Activated CD4-positive, alpha-beta T cell treated with anti-CD3 and anti-CD28 coated beads for 24 hours (primary cell): ENCODE measurements around the gene RELN.

Source experiments
- DNase-seq, 2 donors: peaks; one replicate each; pipeline ENCODE4 v3.0.0-alpha.2; 2020; ENCODE audit warnings: low read depth in 2 of 2

RELN gene

DNA sequence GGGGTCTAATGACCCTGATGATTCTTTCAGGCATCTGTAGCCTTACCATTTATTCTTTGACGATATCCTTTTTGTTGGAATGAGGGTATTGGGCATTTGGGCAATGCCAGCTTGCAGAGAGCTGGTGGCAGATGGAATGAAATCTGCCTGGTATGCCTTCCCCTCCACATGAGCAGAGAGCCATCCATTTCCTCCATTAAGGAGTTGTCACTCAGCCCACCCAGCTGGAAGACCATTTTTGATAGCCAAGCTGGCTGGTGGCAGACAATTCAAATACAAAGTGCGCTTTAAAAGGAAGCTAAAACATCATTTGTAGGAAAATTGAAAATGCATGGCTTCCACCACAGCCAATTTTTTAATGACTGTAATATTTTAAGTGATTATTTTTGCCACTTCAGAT lies 303.4 kb downstream of the RELN start:
- no peak for DNase-seq

DNA sequence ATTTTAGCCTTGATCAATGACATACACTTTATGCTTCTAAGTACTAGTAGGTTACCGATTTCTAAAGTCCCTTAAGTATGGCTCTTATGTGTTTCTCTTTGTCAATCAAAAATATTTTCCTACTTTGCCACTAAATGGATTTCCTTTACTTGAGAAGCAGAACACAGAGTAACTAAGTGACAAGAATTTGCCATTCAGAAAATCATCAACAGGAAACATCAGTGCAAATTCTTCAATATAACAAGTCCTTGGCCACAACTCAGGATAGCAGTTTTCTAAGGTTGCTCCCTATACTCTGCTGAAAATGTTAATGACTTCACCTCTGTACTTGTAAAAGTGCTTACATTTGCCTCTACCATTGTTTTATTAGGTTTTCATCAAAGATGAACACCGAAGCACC lies 303.8 kb downstream of the RELN start:
- no peak for DNase-seq

DNA sequence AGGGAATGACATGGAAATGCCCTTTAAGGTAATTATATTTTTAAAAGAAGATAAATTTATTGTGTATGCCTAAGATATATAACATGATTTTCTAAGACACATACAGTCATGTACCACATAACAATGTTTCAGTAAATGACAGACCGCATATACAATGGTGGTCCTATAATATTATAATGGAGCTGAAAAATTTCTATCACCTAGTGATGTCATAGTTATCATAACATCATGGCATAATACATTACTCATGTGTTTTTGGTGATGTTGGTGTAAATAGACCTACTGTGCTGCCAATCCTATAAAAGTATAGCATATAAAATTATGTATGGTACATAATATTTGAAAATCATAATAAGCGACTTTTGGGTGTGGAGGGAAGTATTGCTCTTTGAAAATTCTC lies 306.1 kb downstream of the RELN start:
- no peak for DNase-seq

DNA sequence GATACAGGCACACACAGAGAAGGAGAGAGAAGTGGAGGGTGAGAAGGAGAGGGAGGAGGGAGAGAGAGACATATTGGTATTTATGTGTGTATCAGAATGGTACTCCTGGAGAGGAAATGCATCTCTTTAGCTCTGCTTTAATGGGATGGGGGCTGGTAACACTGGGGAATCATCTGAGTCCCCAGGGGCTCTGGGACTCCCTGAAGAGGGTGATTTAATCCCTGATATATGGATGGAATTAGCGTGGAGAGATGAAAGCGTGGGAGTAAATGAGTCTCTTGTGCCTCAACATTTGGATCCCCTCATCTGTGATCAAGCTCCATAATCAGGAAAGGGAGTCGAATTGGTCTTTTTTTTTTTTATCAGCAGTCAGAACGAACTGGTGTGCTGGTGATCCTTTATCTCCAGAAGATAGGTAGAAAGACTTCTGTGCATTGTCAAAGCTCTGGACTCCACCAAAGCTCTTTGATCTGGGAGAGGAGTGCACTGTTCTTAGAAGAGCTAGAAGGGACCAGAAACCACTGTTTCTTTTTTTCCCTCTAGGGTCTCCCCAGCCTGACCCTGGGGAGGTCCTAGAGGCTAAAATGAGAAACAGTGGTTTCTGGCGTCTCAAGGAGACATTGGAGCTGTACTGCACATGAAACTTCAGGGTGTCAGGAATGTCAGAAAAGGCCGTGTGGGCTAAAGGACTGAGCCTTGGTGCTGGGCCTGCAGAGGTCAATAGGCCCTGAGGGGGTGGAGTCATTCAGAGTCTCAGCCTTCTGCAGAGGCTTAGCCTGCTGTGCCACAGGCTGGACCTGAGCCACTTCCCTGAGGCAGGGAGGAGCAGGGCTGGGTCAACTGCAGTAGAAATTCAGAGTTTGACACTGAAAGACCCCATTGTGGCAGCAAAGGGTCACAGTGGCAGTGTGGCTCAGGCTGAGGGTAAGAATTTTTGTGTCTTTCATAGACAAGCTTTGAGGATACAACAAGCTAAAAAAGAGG lies 309.0 kb downstream of the RELN start:
- no peak for DNase-seq

DNA sequence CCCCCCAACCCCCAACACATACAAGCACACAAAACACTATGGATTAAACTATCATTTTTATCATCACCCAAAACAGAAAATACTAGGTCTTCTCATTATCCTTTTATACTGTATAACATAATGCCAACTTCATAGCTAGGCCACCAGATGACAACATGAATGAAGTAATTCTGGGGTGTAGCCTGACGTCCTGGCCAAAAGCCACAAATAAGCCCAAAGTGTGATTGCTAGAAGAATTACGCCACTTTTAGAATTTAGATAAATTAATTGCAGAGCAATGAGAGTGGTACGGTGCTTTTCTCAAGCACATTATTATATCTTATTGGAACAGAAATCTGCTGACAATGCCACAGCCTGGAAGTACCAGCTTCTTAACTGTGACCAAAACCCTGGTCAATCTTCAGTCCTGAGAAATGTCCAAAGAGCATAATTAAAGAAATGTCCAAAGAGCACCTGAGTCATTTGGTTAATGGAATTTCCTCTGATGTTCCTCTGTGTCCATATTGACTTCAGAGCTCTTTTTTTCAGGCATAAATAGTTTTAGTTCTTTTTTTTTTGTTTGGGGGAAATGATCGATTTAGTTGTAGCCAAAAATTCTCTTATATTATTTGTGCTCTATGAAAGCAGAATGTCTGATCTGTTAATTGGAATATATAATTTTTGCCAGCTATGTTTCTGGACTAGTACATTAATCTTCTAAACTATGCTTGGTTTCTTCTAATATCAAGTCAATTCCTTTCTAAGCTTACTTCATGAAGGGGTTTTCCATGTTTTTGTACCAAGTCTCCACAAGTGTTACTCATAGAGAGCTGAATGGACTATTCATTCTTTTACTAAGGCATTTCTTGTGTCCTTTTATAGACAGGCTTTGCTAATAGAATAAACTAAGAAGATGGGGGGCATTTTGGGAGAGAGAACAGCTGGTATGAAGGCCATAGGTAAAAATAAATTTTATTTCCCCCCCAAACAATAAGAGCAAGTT lies 310.0 kb downstream of the RELN start:
- DNase-seq, result no peak

DNA sequence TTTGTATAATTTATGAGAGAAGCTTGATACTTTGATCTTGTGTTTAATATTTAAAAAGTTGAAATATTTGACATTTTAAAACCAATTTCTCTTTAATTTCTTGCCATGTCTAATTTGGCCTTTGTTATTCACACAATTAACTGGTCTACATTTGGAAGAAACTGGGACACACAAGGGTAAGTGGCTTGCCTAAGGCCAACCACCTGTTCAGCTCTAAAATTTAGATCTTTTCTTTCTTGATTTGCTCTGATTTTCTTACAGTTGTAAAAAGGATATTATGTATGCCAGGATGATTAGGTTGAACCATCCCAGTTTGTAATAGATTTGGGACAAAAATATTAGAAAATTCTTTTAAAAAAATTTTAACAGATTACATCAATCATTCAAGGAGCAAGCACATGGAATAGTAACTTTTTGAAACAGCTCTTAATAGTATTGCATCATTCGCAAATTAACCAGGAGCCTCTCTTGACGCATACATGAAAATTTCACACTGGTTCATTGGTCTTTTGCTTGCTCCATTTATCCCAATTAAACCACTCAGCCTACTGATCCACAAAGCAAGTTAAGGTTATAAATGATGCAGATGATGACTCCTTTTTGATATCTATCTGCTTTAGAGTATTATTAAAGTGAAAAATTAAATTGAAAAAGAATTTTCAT lies 321.0 kb downstream of the RELN start:
- no peak for DNase-seq

DNA sequence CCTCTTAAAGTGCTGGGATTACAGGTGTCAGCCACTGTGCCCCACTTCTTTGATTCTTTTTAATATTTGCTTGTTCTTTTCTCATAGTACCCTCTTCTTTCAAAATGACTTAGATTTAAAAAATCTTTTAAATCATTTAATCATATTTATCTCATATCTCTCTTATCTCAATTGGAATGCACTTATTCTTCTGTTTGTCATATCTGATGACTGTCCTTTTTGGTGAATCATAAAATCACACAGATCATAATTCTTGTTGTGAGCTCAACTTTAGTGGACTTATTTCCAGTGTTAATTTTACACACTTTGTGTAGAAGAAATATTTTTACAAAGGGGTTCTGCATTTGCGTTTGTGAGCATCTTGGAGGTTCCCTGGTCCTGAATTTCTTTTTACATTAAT lies 323.1 kb downstream of the RELN start:
- no peak for DNase-seq

DNA sequence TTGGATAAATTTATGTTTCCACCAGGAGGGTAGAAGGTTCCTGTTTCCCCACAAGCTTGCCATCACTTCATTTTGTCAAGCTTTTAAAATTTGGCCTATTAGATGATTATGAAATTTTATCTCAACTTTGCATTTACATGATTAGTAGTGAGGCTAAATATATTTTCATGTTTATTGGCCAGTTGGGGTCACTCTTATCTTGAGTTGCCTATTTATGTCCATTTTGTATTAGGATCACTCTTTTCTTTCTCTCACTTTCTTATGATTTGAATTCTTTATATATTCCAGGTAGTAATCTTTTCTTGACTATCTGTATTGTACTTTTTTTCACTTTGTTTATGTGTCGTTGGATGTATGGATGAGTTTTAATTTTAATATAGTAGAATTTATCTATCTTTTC lies 324.9 kb downstream of the RELN start:
- no peak for DNase-seq

DNA sequence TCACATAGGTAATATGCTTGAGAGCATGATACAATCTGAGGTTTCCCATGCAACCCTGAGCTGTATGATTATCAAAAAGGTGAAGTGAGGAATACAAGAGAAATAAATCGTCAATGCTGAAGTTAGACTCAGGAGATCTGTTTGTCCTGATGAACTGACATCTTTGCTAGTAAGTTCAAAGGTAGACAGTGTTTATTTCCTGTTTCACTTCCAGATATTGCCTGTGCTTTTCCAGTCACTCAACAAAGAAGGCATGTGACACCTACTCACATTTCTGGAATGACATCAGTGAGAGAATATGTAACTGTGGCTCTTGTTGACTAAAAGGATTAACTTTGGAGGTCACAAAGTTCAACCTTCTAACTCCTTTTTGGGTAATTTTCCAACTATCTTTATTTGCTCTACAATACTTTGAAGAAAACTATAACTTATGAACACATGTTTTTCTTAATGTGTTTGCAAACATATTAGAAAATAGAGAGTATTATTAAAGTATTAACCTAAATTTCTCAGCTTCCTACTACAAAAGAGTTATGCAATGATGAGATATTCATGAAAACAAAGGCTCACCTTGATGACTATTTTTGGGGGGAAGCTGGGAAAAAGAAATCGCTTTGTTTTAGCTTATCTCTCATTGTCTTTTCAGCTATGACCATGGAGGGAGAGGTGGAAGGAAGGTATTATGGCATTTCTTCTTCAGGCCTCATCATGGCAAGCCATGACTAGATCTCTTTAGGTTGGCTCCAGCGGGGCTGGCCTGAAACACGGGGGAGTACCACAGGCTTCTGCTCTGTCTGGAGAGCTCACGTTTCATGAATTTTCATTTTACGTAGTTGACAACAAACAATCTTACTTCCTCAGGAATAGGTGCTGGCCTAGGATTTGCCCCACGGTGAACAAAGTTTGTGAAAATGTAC lies 328.7 kb downstream of the RELN start:
- DNase-seq, result no peak

DNA sequence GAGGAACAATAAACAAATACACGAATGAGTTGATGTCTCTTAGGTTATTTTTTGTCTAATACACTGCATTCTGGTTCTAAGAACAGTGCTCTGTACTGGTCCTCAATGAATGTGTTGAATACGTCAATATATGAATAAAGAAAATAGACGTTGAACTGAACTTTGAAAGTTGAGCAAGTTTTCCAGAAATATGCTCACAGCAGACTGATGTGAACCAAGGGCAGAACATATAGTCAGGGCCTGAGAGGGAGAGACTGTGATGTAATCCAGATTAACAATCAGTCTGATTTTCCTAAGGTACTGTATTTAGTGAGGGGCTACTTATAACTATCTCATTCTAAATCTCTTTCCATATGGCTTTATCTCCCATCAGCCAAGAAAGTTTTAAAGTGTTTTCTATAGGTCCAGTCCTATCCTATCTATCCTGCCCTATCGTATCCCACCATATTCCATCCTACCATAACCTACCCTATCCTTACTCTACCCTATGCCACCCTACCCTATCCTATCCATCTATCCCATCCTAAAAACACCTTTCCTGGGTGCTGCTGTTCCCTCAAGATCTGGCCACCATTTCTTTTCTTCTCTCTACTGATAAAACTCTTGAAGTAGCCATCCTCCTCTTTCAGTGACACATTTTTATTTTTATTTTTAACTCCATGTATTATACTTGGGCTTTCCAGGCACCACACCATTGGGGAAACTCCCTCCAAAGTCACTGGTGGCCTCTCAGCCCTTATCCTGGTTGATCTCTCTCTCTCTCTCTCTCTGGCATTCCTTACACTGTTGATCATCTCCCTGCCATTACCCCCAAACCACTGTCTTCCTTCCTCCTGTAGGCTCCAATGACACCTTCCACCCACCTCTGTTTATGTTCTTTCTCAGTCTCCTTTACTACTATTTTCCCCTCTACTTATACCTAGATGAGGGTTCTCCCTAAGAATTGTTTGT lies 331.1 kb downstream of the RELN start:
- no peak for DNase-seq

DNA sequence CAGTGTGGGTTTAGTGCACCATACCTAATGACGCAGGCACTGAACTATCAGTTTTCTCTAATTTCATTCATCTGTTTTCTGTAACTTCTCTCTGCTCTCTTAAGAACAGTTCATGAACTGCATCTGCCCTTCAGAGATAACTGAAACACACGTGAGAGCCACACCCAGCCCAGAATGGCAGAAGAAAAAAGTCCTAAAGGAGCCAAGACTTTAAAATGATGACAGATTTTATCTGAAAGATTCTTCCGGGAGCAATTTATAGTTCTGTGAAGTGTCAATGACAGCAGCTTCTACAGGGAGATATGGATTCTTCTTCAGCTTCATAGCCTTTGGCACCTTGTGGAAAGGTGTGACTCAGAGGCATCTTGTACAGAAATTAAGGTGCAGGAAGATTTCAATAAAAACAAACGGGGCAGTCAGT lies 332.0 kb downstream of the RELN start:
- no peak for DNase-seq

DNA sequence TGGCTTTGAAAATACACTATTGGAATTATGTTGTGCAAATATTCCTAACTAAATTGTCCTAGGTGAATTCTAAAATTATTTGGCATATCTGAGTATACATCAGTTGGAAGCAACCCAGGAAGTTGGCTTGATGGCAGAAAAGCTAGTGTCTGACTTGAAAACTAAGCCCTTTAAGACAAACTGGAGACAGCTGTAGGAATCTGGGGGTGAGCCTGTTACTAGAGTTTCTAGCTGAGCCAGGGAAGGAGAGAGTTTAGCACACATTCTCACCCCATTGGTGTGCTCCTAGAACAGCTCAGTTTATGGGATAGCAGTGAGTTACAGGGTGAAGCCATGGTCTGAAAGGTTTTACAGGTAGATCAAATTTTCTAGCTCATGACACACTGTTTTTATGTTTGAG lies 333.2 kb downstream of the RELN start:
- DNase-seq, result no peak

DNA sequence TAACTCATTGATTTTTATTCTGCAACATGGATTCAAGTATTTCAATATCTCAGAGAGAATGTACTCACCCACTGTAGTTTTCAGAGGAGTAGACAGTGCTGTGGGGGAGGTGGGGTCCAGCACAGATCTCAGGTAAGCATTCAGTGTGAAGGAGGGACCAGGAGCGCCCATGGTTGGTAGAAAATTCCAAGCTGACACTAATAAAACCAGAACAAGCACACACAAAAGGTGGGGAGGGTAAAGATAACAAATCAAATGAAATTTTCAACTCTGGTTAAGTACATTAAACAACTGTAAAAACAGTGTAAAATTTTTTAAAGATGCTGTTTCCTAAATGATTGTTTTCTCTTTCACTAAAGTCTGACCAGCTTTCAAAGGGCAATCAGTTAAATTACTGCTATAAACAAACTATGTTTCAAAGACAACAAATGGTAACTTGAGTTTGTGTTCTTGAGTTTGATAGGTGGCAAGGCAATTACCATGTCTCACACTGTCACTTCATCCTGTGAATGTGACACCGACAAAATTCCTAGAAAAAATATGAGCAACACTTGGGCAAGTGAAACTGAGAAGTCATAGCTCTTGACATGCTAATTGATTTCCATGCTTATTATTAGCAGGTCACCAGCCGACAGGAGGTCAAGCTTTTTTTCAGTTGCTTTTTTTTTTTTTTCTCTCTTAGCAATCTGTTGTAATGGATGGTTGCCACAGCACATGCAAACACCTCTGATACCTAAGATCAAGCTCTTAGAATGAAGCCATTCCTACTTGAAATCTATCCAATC lies 337.7 kb downstream of the RELN start:
- no peak for DNase-seq

DNA sequence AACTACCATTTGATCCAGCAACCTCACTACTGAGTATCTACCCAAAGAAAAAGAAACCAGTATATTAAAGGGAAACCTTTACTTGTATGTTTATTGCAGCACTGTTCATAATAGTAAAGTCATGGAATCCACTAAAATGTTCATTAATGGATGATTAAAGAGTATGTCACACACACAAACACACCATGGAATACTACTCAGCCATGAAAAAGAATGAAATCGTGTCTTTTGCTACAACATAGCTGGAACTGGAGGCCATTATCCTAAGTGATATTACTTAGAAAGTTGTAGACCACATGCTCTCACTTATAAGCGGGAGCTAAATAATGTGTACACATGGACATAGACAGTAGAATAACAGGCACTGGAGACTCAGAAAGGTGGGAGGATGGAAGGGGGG lies 340.4 kb downstream of the RELN start:
- no peak for DNase-seq

DNA sequence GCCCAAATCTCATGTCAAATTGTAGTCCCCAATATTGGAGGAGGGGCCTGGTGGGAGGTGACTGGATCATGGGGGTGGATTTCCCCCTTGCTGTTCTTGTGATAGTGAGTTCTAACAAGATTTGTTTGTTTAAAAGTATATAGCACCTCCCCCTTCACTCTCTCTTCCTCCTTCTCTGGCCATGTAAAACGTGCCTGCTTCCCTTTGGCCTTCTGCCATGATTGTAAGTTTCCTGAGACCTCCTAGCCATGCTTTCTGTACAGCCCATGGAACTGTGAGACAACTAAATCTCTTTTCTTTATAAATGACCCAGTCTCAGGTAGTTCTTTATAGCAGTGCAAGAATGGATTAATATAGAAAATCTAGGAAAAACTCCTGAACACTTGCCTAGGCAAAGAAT lies 341.3 kb downstream of the RELN start:
- DNase-seq, result no peak

DNA sequence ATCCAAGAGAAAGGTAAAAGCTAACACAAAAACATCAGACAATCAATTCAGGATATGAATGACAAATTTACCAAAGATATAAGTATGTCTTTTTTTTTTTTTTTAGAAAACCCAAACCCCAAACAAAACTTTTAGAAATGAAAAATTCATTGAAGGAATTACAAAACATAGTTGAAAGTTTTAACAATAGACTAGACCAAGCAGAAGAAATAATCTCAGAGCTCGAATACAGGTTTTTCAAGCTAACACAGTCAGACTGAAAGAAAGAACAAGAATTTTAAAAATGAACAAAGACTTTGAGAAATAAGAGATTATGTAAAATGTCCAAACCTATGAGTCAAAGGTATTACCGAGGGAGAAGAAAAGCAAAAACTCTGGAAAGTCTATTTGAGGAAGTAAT lies 345.1 kb downstream of the RELN start:
- DNase-seq, result no peak

DNA sequence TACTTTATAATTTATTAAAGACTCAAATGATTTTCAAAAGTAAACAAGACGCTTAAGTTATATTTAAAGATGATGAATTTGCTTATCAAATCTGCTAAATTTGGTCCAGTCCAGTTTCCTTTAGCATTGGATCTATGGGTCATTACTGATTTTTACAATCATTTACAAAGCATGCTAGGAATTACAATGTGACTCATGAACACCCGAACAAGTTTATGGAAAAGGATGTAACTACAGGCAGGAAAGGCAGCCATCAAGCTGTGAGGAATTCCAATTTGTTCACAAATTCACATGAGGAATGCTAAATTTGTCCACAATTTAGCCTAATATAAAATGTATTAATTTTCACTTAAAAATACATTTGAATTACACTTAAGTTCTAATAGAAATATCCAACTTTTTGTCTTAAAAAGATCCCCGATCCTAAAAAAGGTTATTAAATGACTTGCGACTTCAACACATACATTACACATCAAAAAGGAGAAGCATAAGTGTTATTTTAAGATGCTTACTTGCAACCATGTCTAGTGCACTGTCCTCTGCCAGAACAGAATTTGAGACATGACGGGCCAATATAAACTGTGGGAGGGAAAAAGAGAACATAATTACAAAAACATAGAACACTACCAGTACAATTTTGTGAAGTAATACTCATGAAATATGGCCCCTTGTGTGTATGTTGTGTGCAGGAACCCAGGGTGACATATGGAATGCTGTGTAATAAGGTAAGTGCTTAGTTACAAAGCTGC lies 349.3 kb downstream of the RELN start:
- no peak for DNase-seq

DNA sequence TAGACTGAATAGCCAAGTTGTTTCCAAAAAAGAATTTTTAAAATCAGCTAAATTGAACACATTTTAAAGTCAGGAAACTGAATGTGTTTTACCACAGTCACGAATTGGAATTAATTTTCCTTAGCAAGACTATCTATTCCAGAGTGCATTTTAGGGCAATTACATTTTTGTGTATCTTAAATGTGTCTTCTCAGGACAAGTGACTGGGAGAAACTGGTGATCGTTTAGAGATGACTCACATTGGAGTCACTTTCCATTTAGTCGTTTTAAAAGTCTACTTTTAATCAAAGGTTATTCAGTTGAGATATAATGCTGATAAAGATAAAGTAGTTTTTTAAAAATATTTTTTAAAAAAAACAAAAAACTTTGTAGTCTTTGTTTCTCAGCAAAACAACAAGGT lies 351.7 kb downstream of the RELN start:
- DNase-seq, result no peak
